WTC11 (cell line): ENCODE data around the gene CST9L. TPM values are rescaled to one million over a fixed set of nuclear protein-coding genes. Genes with fewer than 3 reads are reported as not detected.

Experiments
- ATAC-seq: fragments of 200-7000 bp; cut with Tn5 transposase; 2 replicates; pipeline ENCODE4 v1.10.0; 2021; ENCODE audit warnings: mild to moderate bottlenecking, moderate library complexity
- CTCF ChIA-PET: fragments of 300-600 bp; sonication (Branson Sonifier 250); formaldehyde crosslinking; loops from one replicate; lab custom pipeline; 2021; ENCODE audit warnings: antibody characterized with exemption; lab: Charles Lee
- POLR2A ChIA-PET: fragments of 350-600 bp; sonication (Branson Sonifier 250); formaldehyde crosslinking; loops from one replicate; lab custom pipeline; 2021; ENCODE audit warnings: antibody characterized with exemption; lab: Charles Lee
- DNase-seq: peaks from one replicate; pipeline ENCODE4 v3.0.0; 2021; ENCODE audit warnings: low spot score
- H3K27ac Mint-ChIP-seq: 2 replicates; pipeline ENCODE4 v1.8.0; 2021; ENCODE audit warnings: mixed read lengths
- H3K27me3 Mint-ChIP-seq: 2 replicates; pipeline ENCODE4 v1.8.0; 2021; ENCODE audit warnings: low read depth, mild to moderate bottlenecking, moderate library complexity, mixed read lengths
- H3K36me3 Mint-ChIP-seq: 2 replicates; pipeline ENCODE4 v1.8.0; 2021; ENCODE audit warnings: mixed read lengths
- H3K4me1 Mint-ChIP-seq: 2 replicates; pipeline ENCODE4 v1.8.0; 2022; ENCODE audit warnings: mixed read lengths
- H3K4me3 Mint-ChIP-seq: 2 replicates; pipeline ENCODE4 v1.8.0; 2021; ENCODE audit warnings: mild to moderate bottlenecking, moderate library complexity, mixed read lengths
- H3K9me3 Mint-ChIP-seq: 2 replicates; pipeline ENCODE4 v1.8.0; 2021; ENCODE audit warnings: mixed read lengths
- ATF1 ChIP-seq: sonication (generic); formaldehyde crosslinking; IDR thresholded peaks from 2 replicates; pipeline ENCODE4 v1.8.1; 2023; ENCODE audit warnings: mild to moderate bottlenecking, moderate library complexity, missing genetic modification reagents
- FOXJ3 ChIP-seq: sonication (generic); formaldehyde crosslinking; IDR thresholded peaks from 2 replicates; pipeline ENCODE4 v1.9.0; 2021; ENCODE audit warnings: missing genetic modification reagents, mild to moderate bottlenecking, borderline replicate concordance
- GTF2I ChIP-seq: fragments of 250-450 bp; sonication (Bioruptor Pico); conservative IDR thresholded peaks from 2 replicates; pipeline ENCODE4 v1.4.0; 2021; ENCODE audit warnings: mild to moderate bottlenecking
- JAZF1 ChIP-seq: fragments of 250-450 bp; sonication (Bioruptor Pico); IDR thresholded peaks from 2 replicates; pipeline ENCODE4 v1.9.0; 2021; ENCODE audit warnings: moderate library complexity, mild to moderate bottlenecking, inconsistent platforms
- KAT7 ChIP-seq: sonication (generic); formaldehyde crosslinking; IDR thresholded peaks from 2 replicates; pipeline ENCODE4 v1.8.1; 2023; ENCODE audit warnings: missing genetic modification reagents, mild to moderate bottlenecking, borderline replicate concordance
- RELA ChIP-seq: sonication (generic); formaldehyde crosslinking; IDR thresholded peaks from 2 replicates; pipeline ENCODE4 v1.8.1; 2022; ENCODE audit warnings: missing genetic modification reagents, mild to moderate bottlenecking, borderline replicate concordance
- RORB ChIP-seq: fragments of 250-450 bp; sonication (Bioruptor Pico); IDR thresholded peaks from 2 replicates; pipeline ENCODE4 v1.9.0; 2021; ENCODE audit warnings: mild to moderate bottlenecking
- TCF7 ChIP-seq: sonication (generic); formaldehyde crosslinking; IDR thresholded peaks from 2 replicates; pipeline ENCODE4 v1.8.0; 2022; ENCODE audit warnings: mild to moderate bottlenecking, low read depth, missing genetic modification reagents, moderate library complexity
- ZNF121 ChIP-seq: sonication (generic); formaldehyde crosslinking; IDR thresholded peaks from 2 replicates; pipeline ENCODE4 v1.8.0; 2023; ENCODE audit warnings: missing genetic modification reagents
- ZNF423 ChIP-seq: fragments of 250-450 bp; sonication (Bioruptor Pico); IDR thresholded peaks from 2 replicates; pipeline ENCODE4 v2.1.2; 2022; ENCODE audit warnings: mild to moderate bottlenecking, moderate library complexity
- ZNF671 ChIP-seq: fragments of 250-450 bp; sonication (Bioruptor Pico); IDR thresholded peaks from 2 replicates; pipeline ENCODE4 v1.8.0; 2021; ENCODE audit warnings: mild to moderate bottlenecking
- total RNA-seq: library from RNA; stranded (reverse); gene quantifications from 3 replicates; pipeline ENCODE4 v1.2.3, GENCODE V29; 2021
- TF ChIP-seq, protein P1 (sequence below): fragments of 250-450 bp; sonication (Bioruptor Pico); conservative IDR thresholded peaks from 2 replicates; pipeline ENCODE4 v1.9.0; 2021; ENCODE audit warnings: mild to moderate bottlenecking
- TF ChIP-seq, protein P2 (sequence below): fragments of 250-450 bp; sonication (Bioruptor Pico); IDR thresholded peaks from 2 replicates; pipeline ENCODE4 v1.9.0; 2021; ENCODE audit warnings: mild to moderate bottlenecking
- TF ChIP-seq, protein P3 (sequence below): sonication (generic); formaldehyde crosslinking; IDR thresholded peaks from 2 replicates; pipeline ENCODE4 v1.8.1; 2023; ENCODE audit warnings: mild to moderate bottlenecking, missing genetic modification reagents
- TF ChIP-seq, protein P4 (sequence below): sonication (generic); formaldehyde crosslinking; IDR thresholded peaks from 2 replicates; pipeline ENCODE4 v1.8.0; 2022; ENCODE audit warnings: mild to moderate bottlenecking, missing genetic modification reagents
- TF ChIP-seq, protein P5 (sequence below): fragments of 250-450 bp; sonication (Bioruptor Pico); IDR thresholded peaks from 2 replicates; pipeline ENCODE4 v1.9.0; 2021; ENCODE audit warnings: moderate library complexity, mild to moderate bottlenecking, inconsistent platforms, borderline replicate concordance

CST9L gene
- total RNA-seq, 1 experiment from 2014 or later, result not detected

DNA sequence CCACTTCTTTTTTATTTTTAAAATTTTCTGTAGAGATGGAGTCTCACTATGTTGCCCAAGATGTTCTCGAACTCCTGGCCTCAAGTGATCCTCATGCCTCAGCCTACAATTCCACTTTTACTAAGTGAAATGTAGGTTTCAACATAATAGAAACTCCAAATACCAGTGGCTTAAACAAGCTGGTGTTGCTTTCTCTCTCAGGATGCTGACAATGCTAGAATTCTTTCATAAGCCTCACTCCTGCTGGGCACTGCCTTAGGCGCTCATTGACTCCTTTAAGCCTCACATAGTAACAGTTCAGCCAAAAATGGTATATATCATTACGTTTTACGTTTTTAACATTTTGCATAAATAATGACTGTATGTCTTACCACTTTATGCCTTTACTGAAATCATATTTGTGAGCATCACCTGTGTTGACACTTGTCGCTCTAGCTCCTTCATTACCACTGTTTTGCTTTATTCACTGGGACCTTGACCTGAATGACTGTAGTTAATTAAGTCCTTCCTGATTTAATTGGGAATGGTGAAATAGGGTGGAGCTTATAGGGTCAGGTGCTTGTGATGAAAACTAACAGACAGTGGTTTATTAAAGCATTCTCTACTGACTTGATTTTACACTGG lies 41.3 kb upstream of the CST9L start (continued):
- TF ChIP-seq, protein P1, sequence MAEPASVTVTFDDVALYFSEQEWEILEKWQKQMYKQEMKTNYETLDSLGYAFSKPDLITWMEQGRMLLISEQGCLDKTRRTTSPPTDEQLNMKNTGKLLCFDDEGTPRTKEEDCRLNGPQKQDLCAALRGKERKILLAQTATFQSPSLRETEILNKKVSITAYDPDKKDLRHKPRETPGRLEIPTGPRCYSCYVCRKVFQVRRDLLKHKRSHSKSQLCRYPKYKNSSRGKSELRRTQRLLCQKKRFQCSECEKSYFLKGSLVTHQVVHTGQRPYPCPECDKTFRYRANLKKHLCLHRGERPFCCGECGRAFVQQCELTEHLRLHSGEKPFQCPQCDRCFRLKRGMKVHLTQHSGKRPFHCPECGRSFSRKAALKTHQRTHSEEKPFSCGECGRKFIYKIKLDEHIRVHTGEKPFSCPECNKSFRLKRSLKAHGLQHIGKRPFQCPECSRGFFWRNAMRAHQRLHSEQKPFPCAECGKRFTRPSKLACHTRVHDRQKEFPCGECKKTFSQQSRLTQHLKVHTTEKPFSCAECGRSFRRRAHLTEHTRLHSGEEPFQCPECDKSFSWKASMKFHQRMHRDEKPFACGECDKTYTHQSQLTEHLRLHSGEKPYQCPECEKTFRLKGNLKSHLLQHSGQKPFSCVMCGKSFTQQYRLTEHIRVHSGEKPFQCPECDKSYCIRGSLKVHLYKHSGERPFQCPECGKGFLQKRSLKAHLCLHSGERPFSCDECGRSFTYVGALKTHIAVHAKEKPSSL (CRISPR knock-in tag), result no peak
- TF ChIP-seq GTF2I (CRISPR knock-in tag), result no peak
- no peak for TF ChIP-seq ZNF671 (CRISPR knock-in tag)
- TF ChIP-seq, protein P2, sequence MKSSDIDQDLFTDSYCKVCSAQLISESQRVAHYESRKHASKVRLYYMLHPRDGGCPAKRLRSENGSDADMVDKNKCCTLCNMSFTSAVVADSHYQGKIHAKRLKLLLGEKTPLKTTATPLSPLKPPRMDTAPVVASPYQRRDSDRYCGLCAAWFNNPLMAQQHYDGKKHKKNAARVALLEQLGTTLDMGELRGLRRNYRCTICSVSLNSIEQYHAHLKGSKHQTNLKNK (CRISPR knock-in tag), result no peak
- TF ChIP-seq FOXJ3 (CRISPR knock-in tag), result no peak
- TF ChIP-seq JAZF1 (CRISPR knock-in tag), result no peak
- TF ChIP-seq ATF1 (CRISPR knock-in tag), result no peak
- no peak for TF ChIP-seq RORB (CRISPR knock-in tag)
- TF ChIP-seq, protein P3, sequence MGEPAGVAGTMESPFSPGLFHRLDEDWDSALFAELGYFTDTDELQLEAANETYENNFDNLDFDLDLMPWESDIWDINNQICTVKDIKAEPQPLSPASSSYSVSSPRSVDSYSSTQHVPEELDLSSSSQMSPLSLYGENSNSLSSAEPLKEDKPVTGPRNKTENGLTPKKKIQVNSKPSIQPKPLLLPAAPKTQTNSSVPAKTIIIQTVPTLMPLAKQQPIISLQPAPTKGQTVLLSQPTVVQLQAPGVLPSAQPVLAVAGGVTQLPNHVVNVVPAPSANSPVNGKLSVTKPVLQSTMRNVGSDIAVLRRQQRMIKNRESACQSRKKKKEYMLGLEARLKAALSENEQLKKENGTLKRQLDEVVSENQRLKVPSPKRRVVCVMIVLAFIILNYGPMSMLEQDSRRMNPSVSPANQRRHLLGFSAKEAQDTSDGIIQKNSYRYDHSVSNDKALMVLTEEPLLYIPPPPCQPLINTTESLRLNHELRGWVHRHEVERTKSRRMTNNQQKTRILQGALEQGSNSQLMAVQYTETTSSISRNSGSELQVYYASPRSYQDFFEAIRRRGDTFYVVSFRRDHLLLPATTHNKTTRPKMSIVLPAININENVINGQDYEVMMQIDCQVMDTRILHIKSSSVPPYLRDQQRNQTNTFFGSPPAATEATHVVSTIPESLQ (CRISPR knock-in tag), result no peak
- TF ChIP-seq TCF7, result no peak
- TF ChIP-seq KAT7 (CRISPR knock-in tag), result no peak
- TF ChIP-seq, protein P4, sequence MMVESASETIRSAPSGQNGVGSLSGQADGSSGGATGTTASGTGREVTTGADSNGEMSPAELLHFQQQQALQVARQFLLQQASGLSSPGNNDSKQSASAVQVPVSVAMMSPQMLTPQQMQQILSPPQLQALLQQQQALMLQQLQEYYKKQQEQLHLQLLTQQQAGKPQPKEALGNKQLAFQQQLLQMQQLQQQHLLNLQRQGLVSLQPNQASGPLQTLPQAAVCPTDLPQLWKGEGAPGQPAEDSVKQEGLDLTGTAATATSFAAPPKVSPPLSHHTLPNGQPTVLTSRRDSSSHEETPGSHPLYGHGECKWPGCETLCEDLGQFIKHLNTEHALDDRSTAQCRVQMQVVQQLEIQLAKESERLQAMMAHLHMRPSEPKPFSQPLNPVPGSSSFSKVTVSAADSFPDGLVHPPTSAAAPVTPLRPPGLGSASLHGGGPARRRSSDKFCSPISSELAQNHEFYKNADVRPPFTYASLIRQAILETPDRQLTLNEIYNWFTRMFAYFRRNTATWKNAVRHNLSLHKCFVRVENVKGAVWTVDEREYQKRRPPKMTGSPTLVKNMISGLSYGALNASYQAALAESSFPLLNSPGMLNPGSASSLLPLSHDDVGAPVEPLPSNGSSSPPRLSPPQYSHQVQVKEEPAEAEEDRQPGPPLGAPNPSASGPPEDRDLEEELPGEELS, result no peak

DNA sequence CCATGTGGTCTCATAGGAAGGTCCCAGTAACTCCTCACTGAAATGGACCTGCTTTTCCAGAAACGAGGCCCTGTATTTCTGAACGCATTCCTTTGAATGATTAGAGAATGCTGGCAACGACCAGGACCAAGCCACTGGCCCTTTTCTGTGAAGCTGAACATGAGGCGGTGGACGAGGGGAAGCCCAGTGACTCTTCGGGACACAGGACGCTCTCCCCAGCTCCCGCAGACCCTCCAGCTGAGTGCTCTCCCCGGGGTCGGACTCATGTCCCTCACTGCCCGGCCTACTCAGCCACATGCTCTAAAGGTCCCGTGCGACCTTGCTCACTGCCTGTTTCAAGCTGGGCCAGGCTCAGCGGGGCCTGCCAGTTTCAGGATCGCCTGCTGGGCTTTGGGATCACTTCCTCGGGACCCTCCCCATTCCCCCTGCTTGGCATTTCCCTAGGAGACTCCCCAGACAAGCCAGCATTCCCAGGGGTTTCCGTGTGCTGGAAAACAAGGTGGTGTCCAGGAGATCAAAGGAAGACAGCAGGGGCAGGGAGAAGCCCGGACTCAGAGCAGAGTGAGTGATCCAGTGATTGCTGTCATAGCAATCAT lies 40.1 kb upstream of the CST9L start:
- Mint-ChIP-seq H3K27ac (no peak overlapping the region), H3K4me3 (no peak overlapping the region), H3K9me3 (no peaks in the 10 kb centered on the region), H3K36me3 (no peaks in the 10 kb centered on the region), H3K27me3 (peaks cover 21% of the 10 kb centered on the region; the same call in 1 of the 2 replicates), H3K4me1 (peaks cover 22% of the 10 kb centered on the region)
- TF ChIP-seq, protein P5, sequence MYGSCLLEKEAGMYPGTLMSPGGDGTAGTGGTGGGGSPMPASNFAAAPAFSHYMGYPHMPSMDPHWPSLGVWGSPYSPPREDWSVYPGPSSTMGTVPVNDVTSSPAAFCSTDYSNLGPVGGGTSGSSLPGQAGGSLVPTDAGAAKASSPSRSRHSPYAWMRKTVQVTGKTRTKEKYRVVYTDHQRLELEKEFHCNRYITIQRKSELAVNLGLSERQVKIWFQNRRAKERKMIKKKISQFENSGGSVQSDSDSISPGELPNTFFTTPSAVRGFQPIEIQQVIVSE, result no peak
- TF ChIP-seq ZNF121 (CRISPR knock-in tag), result no peak
- TF ChIP-seq ZNF423 (CRISPR knock-in tag), result no peak
- no peak for TF ChIP-seq RELA
- ATAC-seq (no peak), DNase-seq (no peak)
- ChIA-PET POLR2A (no interaction called here), CTCF (interaction anchor here (1.3 to 4.1 kb wide), 4 partner anchors 42 to 166 kb away, joined by 3 to 56 read pairs (median 13); no protein-coding TSS in a partner anchor)
